ENCODE measurements around the gene CD59.

DNA sequence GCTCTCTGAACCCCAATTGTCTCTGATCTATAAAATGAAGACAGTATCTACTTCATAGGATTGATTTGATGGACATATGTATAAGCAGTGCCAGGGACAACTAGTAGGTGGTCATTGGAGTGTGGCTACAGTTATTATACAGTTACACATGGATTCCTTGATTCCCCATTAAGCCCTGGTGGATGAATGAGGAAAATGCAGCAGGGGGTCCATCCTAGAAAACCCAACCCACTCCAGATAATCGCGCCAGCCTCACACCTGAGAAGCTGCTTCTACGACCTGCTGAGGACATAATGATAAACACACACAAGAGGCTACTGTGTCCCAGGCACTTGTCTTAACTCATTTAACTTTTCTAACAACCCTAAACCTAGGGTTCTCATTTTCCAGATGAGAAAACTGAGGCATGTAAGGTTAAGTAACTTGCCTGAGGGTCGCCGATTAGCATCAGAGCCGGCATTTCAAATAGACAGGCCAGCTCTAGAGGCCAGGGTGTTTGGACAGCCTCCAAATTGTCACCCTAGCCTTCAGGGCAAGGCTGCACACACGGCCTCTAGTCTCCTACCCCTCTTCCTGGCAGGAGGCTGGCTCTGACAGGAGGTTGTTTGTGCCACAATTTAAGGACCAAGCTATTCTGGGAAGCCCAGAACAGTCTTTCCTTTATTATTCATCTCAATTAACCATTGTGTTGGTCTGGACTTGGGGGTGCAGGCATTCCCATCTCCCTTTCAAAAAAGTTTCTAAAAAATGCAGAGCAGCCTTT, 31.8 kb downstream of the CD59 start:
- TF ChIP-seq POLR2A (IDR thresholded peaks at IDR 0.05; ENCODE audit: low read length), result no peak
- TF ChIP-seq GATA1 (IDR thresholded peaks at IDR 0.05; ENCODE audit: low read depth, low read length), result no peak

Measured in erythroblast (primary cell).